Activated CD4-positive, alpha-beta T cell treated with anti-CD3 and anti-CD28 coated beads, Interleukin-10, Interleukin-2, amounts not matched to agents 100 ng/mL and 50 ng/mL, durations not matched to agents 16 hours and 8 hours (primary cell): ENCODE measurements around the gene RNF121.
A peak's percentile ranks its signal among the peaks of the same experiment; 100 is the strongest.

Source experiments
- DNase-seq: peaks from one replicate; pipeline ENCODE4 v3.0.0-alpha.2; 2020

The RNF121 gene

GRCh38 chr11:71991494-71991893 is 62.6 kb downstream of the RNF121 start:
- DNase-seq = no peak

- DNase-seq = no peak
These were observed 63.4 kb downstream of the RNF121 start for GRCh38 chr11:71992136-71992730.

DNA sequence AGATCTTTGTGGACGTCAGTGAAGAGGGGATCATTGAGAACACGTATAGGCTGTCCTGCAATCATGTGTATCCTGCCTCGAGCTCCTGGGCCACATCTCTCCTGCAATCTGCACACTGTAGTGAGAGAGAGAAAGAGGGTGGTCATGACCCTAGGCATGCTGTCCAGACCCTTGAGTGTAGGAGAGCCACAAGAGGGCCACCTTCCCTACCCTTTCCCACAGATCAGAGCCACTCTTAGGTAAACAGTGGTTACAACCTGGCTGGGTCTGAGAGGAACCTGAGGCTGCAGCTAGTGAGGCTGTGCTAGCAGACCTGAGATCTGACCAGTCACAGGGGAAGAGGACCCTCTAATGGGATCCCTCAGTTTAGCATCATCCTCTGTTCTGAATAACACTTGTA is 65.9 kb downstream of the RNF121 start:
- no peak for DNase-seq

DNA sequence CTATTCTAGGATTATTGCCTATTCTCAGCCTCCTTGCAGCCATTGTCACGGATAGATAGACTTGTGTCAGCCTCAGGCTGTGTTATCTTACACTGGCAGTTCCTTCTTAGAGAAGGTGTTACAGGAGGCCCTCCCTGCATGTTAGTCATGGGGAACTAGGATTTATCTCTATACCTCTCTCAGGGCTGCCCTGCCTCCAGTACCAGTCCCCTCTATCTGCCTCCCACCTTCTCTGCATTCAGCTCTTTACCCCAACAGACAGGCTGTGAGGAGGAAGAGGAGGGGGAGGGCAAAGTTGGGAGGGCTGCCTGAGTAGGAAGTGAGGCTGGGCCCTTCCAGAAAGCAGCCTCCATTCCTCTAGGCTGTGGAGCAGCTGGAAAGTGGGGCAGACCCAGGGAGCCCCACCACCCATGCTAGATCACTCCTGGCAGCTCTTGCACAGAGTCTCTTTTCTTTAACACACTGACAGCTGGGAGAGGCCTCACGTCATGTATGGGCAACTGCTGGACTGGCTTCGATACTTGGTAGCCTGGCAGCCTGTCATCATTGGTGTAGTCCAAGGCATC is 67.0 kb downstream of the RNF121 start:
- DNase-seq = no peak

- DNase-seq = no peak
These were observed 67.7 kb downstream of the RNF121 start for GRCh38 chr11:71996517-71996916.

DNA sequence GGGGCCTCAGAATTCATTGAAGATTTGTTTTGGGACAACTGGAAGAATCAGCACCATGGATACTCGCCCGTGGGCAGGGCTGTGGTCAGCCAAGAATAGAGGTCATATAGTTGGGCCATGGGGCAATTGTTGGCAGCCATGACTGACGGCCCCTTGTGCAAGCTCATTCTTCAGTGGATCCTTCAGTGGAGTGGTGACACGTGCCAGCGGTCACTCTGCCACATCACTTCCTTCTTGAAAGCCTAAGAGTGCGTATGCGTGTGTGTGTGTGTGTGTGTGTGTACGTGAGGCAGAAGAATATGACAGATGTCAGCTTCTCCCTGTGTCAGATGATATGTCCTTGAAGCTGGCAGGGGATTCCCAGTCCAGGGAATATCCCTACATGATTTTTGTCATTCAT is 68.1 kb downstream of the RNF121 start:
- no peak for DNase-seq

DNA sequence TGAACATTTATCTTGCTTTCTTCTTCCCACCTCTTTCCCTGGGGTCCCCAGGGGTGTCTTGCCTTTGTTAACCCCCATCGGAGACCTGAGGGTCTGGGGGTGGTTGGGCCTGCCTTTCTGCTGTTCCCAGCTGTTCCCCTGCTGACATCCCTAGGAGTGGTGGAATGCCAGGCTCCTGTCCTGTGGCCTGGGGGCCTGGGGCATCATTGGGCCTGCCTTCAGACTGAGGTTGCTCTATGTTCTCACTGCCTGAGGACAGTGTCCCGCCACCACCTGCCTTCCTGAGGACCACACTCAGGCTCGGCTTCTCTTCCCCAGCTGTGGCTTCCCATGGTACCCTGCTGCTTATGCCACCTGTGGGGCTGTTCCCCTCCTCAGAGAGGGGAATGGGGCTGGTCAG is 68.7 kb downstream of the RNF121 start:
- DNase-seq = no peak

DNA sequence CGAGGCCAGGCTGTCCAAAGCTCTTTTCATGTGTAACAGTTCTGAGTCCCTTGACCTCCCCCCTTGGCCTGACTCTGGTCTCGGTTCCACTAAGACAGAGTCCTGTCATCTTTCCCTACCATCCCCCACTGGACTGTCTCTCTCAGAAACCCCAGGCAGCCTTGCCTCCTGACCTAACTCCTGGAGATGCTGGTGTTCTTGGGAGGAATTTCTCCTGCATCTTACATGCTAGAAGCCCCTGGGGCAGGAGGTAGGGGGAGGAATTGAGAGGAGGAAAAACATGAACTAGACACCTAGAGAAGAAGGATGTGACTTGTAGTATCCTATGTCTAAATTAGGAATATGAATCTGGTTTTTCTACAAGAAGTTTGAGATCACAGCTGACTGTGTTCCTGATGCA is 69.2 kb downstream of the RNF121 start:
- no peak for DNase-seq

GRCh38 chr11:71998649-71999310 is 69.9 kb downstream of the RNF121 start, which contains the start of gene IL18BP:
IL18BP (plus strand) TSS chr11:71998909; CDS start chr11:71999985, 1,076 bp downstream.
- DNase-seq = peak; percentile 56

DNA sequence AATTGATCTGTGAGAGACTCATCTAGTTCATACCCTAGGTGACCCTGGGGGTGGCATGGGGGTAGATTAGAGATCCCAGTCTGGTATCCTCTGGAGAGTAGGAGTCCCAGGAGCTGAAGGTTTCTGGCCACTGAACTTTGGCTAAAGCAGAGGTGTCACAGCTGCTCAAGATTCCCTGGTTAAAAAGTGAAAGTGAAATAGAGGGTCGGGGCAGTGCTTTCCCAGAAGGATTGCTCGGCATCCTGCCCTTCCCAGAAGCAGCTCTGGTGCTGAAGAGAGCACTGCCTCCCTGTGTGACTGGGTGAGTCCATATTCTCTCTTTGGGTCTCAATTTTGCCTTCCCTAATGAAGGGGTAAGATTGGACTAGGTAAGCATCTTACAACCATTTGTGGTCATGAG is 70.5 kb downstream of the RNF121 start:
- no peak for DNase-seq

- DNase-seq = no peak
These were observed 71.0 kb downstream of the RNF121 start for GRCh38 chr11:71999798-72000197.

- no peak for DNase-seq
These were observed 71.5 kb downstream of the RNF121 start for GRCh38 chr11:72000202-72000867.

DNA sequence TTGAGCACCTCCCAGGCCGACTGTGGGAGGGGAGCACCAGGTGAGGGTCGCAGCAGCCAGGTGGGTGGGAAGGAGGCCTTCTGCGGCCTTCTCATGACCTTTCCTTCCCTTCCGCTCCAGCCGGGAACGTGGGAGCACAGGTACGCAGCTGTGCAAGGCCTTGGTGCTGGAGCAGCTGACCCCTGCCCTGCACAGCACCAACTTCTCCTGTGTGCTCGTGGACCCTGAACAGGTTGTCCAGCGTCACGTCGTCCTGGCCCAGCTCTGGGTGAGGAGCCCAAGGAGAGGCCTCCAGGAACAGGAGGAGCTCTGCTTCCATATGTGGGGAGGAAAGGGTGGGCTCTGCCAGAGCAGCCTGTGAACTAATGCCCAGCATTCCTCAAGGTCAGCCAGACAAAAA is 72.4 kb downstream of the RNF121 start:
- DNase-seq = no peak

GRCh38 chr11:72001834-72002591 is 73.2 kb downstream of the RNF121 start:
- DNase-seq = no peak

DNA sequence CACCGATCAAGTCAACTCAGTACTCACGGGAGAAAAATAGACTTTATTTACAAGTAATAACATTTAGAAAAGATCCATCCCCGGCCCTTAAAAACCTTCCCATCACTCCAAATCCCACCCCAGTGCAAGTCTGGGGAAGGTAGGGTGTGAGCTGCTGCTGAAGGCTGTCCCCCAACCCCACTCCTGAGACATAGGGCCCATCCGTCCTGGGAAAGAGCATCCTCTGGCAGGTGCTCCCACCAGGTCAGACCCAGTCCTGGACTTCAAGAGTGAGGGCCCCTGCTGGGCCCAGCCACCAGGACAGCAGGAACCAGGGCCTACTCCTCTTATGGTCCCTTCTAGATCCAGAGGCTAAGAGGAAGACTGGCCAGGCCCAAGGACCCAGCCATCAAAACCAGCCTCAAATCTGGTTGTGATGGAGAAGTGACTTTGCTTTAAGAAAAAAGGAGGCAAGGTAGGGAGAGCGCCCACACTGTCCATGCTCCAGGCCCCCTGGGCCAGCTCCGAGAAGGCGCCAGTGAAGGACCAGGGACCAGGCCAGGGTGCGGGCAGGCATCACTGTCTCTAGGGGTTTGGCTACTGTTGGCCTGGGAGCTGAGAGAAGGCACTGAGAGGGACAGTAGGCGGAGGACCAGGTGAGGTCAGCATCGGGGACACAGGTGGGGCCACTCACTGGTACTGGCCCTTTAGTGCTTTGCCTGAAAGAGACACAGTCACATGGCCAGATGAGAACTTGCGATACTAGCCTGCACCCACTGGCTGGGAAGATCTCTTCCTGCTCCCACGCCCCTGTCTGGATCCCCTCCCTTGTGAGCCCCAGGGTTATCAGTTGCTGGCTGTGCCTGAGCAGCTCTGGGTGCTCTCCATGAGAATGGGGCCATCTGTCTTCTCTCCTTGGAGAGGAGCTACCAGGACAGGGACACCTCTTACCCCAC is 74.3 kb downstream of the RNF121 start:
- DNase-seq = no peak

GRCh38 chr11:72003776-72004171 is 74.9 kb downstream of the RNF121 start:
- DNase-seq = no peak

- no peak for DNase-seq
These were observed 75.9 kb downstream of the RNF121 start for GRCh38 chr11:72004515-72005346.

DNA sequence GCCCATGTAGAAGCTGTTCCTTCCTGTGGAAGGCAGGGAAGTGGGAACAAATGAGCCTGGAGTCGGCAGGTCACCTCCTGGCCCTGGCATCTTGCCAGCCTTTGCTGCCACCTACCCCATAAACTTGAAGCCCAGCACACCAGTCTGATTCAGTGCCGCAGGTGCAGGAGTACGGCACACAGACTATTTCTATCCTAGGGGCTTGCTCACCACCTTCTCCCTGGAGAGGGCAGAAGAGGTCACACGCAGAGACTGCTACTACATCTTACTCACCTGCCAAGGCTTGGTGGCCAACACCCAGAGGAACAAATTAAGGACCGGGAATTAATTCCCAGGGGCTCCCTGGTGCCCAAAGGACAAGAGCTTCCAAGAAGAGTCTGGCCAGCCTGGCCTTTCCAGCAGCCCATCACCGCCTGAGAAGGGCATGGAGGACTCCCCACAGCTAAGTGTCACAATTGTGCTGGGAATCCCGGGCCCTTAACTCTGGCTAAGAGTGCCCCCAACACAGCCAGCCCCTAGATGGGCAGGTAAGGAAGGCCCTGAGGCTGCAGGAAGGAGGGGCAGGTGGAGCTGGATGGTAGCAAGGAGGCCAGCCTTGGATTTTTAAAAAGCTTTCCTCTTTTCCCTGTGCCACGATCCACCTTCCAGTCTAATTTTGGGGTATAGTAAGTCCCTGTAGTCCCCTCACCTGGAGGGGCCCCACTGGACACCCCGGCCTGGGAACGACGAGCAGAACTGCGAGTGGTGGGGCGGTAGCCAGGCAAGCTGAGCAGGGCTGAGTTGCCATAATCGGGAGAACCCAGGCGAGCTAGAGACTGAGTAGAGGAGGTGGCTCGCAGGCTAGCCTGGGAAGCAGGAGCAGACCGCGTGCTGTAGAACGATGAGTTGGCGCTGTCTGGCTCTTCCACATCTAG is 76.8 kb downstream of the RNF121 start:
- DNase-seq = no peak

GRCh38 chr11:72006309-72007088 is 77.7 kb downstream of the RNF121 start:
- no peak for DNase-seq
